ENCODE data around the gene STRIP2.

Gene STRIP2

GRCh38 chr7:129438281-129438838 is 4.1 kb downstream of the STRIP2 start:
- TF ChIP-seq ZC3H10 (CRISPR knock-in tag; IDR thresholded peaks at IDR 0.05) (no peak), ZFP3 (CRISPR knock-in tag; IDR thresholded peaks at IDR 0.05) (no peak), ARNTL (CRISPR knock-in tag; IDR thresholded peaks at IDR 0.05; ENCODE audit: borderline replicate concordance, low read depth) (no peak), TSHZ2 (CRISPR knock-in tag; IDR thresholded peaks at IDR 0.05) (no peak)
- no peak for ATAC-seq

- no peak for ATAC-seq
Measured at GRCh38 chr7:129438839-129439651, 4.8 kb downstream of the STRIP2 start.

GRCh38 chr7:129439963-129440625 is 5.9 kb downstream of the STRIP2 start:
- no peak for ATAC-seq
- TF ChIP-seq POU6F1 (CRISPR knock-in tag; IDR thresholded peaks at IDR 0.05; ENCODE audit: borderline replicate concordance, low read depth) (no peak), ZC3H10 (CRISPR knock-in tag; IDR thresholded peaks at IDR 0.05) (no peak), RARB (CRISPR knock-in tag; IDR thresholded peaks at IDR 0.05) (no peak), ZNF8 (CRISPR knock-in tag; IDR thresholded peaks at IDR 0.05) (no peak), OSR1 (CRISPR knock-in tag; IDR thresholded peaks at IDR 0.05) (no peak), SNAI2 (CRISPR knock-in tag; IDR thresholded peaks at IDR 0.05) (no peak), CREB5 (CRISPR knock-in tag; IDR thresholded peaks at IDR 0.05; ENCODE audit: low read depth) (no peak), TSHZ2 (CRISPR knock-in tag; IDR thresholded peaks at IDR 0.05) (no peak), ARNTL (CRISPR knock-in tag; IDR thresholded peaks at IDR 0.05; ENCODE audit: borderline replicate concordance, low read depth) (no peak), BACH2 (CRISPR knock-in tag; IDR thresholded peaks at IDR 0.05; ENCODE audit: borderline replicate concordance) (no peak), CSDC2 (CRISPR knock-in tag; IDR thresholded peaks at IDR 0.05) (no peak), GLIS3 (CRISPR knock-in tag; IDR thresholded peaks at IDR 0.05) (no peak), ZNF70 (CRISPR knock-in tag; IDR thresholded peaks at IDR 0.05) (no peak), ISL1 (CRISPR knock-in tag; IDR thresholded peaks at IDR 0.05) (no peak), ZNF565 (CRISPR knock-in tag; conservative IDR thresholded peaks at IDR 0.05; ENCODE audit: low read depth) (no peak), PATZ1 (CRISPR knock-in tag; IDR thresholded peaks at IDR 0.05; ENCODE audit: borderline replicate concordance) (no peak), ZFP3 (CRISPR knock-in tag; IDR thresholded peaks at IDR 0.05) (no peak)

More at GRCh38 chr7:129438839-129439651, 4.8 kb downstream of the STRIP2 start:
- TF ChIP-seq PATZ1 (CRISPR knock-in tag; IDR thresholded peaks at IDR 0.05; ENCODE audit: borderline replicate concordance) (peak; percentile 38; the same call in 1 of the 2 replicates), TCF4 (CRISPR knock-in tag; IDR thresholded peaks at IDR 0.05; ENCODE audit: borderline replicate concordance) (no peak), ISL1 (CRISPR knock-in tag; IDR thresholded peaks at IDR 0.05) (peak; percentile 32; the same call in 1 of the 2 replicates)
